GM19324 (cell line): ENCODE results near the gene PDE4B.

Experiments
- ATAC-seq: cut with Tn5 transposase; IDR thresholded peaks from one replicate; pipeline ENCODE4 v1.9.1; 2021; ENCODE audit warnings: mild to moderate bottlenecking, moderate library complexity; ENCODE audit not compliant: unreplicated experiment, low FRiP score

PDE4B gene

GRCh38 chr1:66323958-66324625 lies 531.4 kb downstream of the PDE4B start:
- no peak for ATAC-seq

GRCh38 chr1:66325594-66326380 lies 533.1 kb downstream of the PDE4B start:
- ATAC-seq = no peak

GRCh38 chr1:66326867-66327266 lies 534.2 kb downstream of the PDE4B start:
- ATAC-seq = no peak

GRCh38 chr1:66327588-66327987 lies 534.9 kb downstream of the PDE4B start:
- ATAC-seq = no peak

- no peak for ATAC-seq
These were observed 536.2 kb downstream of the PDE4B start for GRCh38 chr1:66328896-66329295.

- no peak for ATAC-seq
These were observed 538.0 kb downstream of the PDE4B start for GRCh38 chr1:66330722-66331141.

GRCh38 chr1:66331658-66332547 lies 539.2 kb downstream of the PDE4B start:
- peak; percentile 28 for ATAC-seq

GRCh38 chr1:66332548-66332901 lies 539.8 kb downstream of the PDE4B start:
- no peak for ATAC-seq

GRCh38 chr1:66333466-66334199 lies 540.9 kb downstream of the PDE4B start:
- ATAC-seq = no peak

GRCh38 chr1:66334318-66334717 lies 541.6 kb downstream of the PDE4B start:
- no peak for ATAC-seq

- ATAC-seq = no peak
These were observed 542.4 kb downstream of the PDE4B start for GRCh38 chr1:66335125-66335524.

GRCh38 chr1:66335859-66336640 lies 543.4 kb downstream of the PDE4B start:
- ATAC-seq = peak; percentile 84

- ATAC-seq = no peak
These were observed 543.9 kb downstream of the PDE4B start for GRCh38 chr1:66336641-66336990.

GRCh38 chr1:66337249-66337648 lies 544.6 kb downstream of the PDE4B start:
- ATAC-seq = no peak

- ATAC-seq = no peak
These were observed 547.2 kb downstream of the PDE4B start for GRCh38 chr1:66339944-66340343.

- no peak for ATAC-seq
These were observed 548.9 kb downstream of the PDE4B start for GRCh38 chr1:66341446-66342089.

- no peak for ATAC-seq
These were observed 550.0 kb downstream of the PDE4B start for GRCh38 chr1:66342707-66343106.

- ATAC-seq = no peak
These were observed 551.1 kb downstream of the PDE4B start for GRCh38 chr1:66343569-66344325.
